Measurements from ENCODE around the gene STOM. TPM values are rescaled to one million over a fixed set of nuclear protein-coding genes. Genes with fewer than 3 reads are reported as not detected.

The STOM gene
- total and polyA plus RNA-seq, 11 donors = 125 to 239 (median 148) TPM

GRCh38 chr9:121363622-121363961 lies 6.5 kb downstream of the STOM start:
- TF ChIP-seq CTCF (IDR thresholded peaks at IDR 0.05) = no peak
- TF ChIP-seq POLR2A (IDR thresholded peaks at IDR 0.05) = no peak
- no peak for DNase-seq
- ATAC-seq = peak in 1 of 4 donors; percentile 23
- 5 to 31% (median 15%) methylated on average over 1 of the region's 1 CpG for WGBS, 4 donors
- H3K9me3 ChIP-seq = no peaks in the 10 kb centered on the region
- intact Hi-C loops (cut with DNase I) = no loop called here
- H3K4me3 ChIP-seq = peak overlapping the region in 9 of 12 donors; percentile 3 to 88 (median 22)
- peak overlapping the region; percentile 46 to 99 (median 96) for H3K27ac ChIP-seq
- peaks cover 32 to 100% (median 94%) of the 10 kb centered on the region in 12 donors for H3K4me1 ChIP-seq
- no peaks in the 10 kb centered on the region for H3K27me3 ChIP-seq
- peaks cover 0 to 22% (median 15%) of the 10 kb centered on the region in 9 donors for H3K36me3 ChIP-seq

- Histone ChIP-seq H3K27me3 (no peaks in the 10 kb centered on the region), H3K4me1 (peaks cover 32 to 100% (median 97%) of the 10 kb centered on the region in 12 donors), H3K9me3 (no peaks in the 10 kb centered on the region), H3K36me3 (peaks cover 0 to 23% (median 15%) of the 10 kb centered on the region in 9 donors), H3K27ac (peak overlapping the region; percentile 46 to 99 (median 96)), H3K4me3 (peak overlapping the region in 9 of 12 donors; percentile 2 to 88 (median 15))
- WGBS, 4 donors = 6 to 12% (median 10%) methylated on average over 2 of the region's 2 CpGs
- intact Hi-C loops (cut with DNase I) = no loop called here
- DNase-seq = no peak
- TF ChIP-seq CTCF (IDR thresholded peaks at IDR 0.05) (no peak), POLR2A (IDR thresholded peaks at IDR 0.05) (no peak)
- ATAC-seq = peak; percentile 26 to 53 (median 47)
Observed at GRCh38 chr9:121362813-121363621, 7.0 kb downstream of the STOM start.

- no peaks in the 10 kb centered on the region for H3K9me3 ChIP-seq
- no peak for DNase-seq
- peaks cover 32 to 100% (median 95%) of the 10 kb centered on the region in 12 donors for H3K4me1 ChIP-seq
- H3K36me3 ChIP-seq = peaks cover 0 to 23% (median 9%) of the 10 kb centered on the region in 9 donors
- peak overlapping the region in 1 of 12 donors; percentile 9 for H3K4me3 ChIP-seq
- intact Hi-C loops (cut with DNase I) = no loop called here
- peak overlapping the region; percentile 46 to 99 (median 96) for H3K27ac ChIP-seq
- no peaks in the 10 kb centered on the region for H3K27me3 ChIP-seq
- no peak for TF ChIP-seq CTCF (IDR thresholded peaks at IDR 0.05)
- TF ChIP-seq POLR2A (IDR thresholded peaks at IDR 0.05) = no peak
- peak; percentile 61 to 77 (median 72) for ATAC-seq
Observed at GRCh38 chr9:121360601-121361374, 9.3 kb downstream of the STOM start.
